OCI-LY1 (cell line): ENCODE data around the gene SOX30.

Experiments used
- EZH2 ChIP-seq: fragments of 200-600 bp; sonication (generic), shearing (Covaris generic); IDR thresholded peaks from 2 replicates; pipeline ENCODE4 v1.8.0; 2017; ENCODE audit warnings: borderline replicate concordance, mixed run types, mild to moderate bottlenecking, antibody characterized with exemption, low read length, moderate library complexity, mixed read lengths
- TF ChIP-seq, protein P1 (sequence below): fragments of 200-600 bp; sonication (generic), shearing (Covaris generic); IDR thresholded peaks from 2 replicates; pipeline ENCODE4 v1.5.1; 2017; ENCODE audit warnings: mild to moderate bottlenecking, antibody characterized with exemption, low read length, moderate library complexity, mixed read lengths

DNA sequence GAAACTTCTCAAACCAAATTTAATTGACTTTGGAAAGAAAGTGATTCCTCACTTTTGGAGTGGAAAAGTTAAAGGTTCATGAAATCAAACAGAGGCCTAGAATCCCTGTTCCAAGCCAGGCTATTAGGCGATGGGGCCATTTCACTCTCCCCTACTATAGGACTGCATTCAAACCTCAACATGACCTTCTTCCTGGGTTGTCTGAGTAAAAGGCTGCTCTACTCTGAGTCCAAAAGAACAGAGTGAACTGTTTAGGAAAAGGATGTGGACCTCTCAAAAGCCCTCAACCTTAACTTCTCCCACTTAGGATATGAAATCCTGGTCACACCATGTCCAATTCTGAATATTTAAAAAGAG, 34.9 kb upstream of the SOX30 start:
- TF ChIP-seq, protein P1, sequence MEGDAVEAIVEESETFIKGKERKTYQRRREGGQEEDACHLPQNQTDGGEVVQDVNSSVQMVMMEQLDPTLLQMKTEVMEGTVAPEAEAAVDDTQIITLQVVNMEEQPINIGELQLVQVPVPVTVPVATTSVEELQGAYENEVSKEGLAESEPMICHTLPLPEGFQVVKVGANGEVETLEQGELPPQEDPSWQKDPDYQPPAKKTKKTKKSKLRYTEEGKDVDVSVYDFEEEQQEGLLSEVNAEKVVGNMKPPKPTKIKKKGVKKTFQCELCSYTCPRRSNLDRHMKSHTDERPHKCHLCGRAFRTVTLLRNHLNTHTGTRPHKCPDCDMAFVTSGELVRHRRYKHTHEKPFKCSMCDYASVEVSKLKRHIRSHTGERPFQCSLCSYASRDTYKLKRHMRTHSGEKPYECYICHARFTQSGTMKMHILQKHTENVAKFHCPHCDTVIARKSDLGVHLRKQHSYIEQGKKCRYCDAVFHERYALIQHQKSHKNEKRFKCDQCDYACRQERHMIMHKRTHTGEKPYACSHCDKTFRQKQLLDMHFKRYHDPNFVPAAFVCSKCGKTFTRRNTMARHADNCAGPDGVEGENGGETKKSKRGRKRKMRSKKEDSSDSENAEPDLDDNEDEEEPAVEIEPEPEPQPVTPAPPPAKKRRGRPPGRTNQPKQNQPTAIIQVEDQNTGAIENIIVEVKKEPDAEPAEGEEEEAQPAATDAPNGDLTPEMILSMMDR, result no peak
- no peak for TF ChIP-seq EZH2
